OCI-LY7 (cell line): ENCODE measurements around the gene NPAS2. TPM values are rescaled to one million over a fixed set of nuclear protein-coding genes. Genes with fewer than 3 reads are reported as not detected.

Experiments used
- BruUV-seq: library from RNA; stranded (reverse); fragments of 400-500 nt; replicated peaks from 2 replicates; lab custom pipeline; 2021; lab: Mats Ljungman, UMichigan
- CTCF ChIA-PET: fragments of 300-600 bp; sonication (Branson Sonifier 250); formaldehyde crosslinking; loops from one replicate; lab custom pipeline; 2022; ENCODE audit warnings: antibody characterized with exemption; ENCODE audit not compliant: unreplicated experiment; lab: Charles Lee
- POLR2A ChIA-PET: fragments of 300-600 bp; sonication (Branson Sonifier 250); formaldehyde crosslinking; loops from one replicate; lab custom pipeline; 2022; ENCODE audit warnings: antibody characterized with exemption; lab: Charles Lee
- DNase-seq: peaks from one replicate; pipeline ENCODE4 v3.0.0-alpha.2; 2015; ENCODE audit warnings: low spot score
- H2AFZ ChIP-seq: fragments of 200-600 bp; sonication (generic), shearing (Covaris generic); 2 replicates; pipeline ENCODE4 v1.6.1; 2014; ENCODE audit warnings: mild to moderate bottlenecking, antibody characterized with exemption, low read length, moderate library complexity
- H3K27ac ChIP-seq: fragments of 200-600 bp; sonication (generic); 2 replicates; pipeline ENCODE4 v1.5.1; 2014; ENCODE audit warnings: mixed run types, low read depth, mild to moderate bottlenecking, moderate library complexity, low read length, inconsistent platforms; ENCODE audit not compliant: poor library complexity, severe bottlenecking
- H3K36me3 ChIP-seq: fragments of 200-600 bp; sonication (generic); 2 replicates; pipeline ENCODE4 v1.6.1; 2014; ENCODE audit warnings: mild to moderate bottlenecking, antibody characterized with exemption, low read length, moderate library complexity, mixed read lengths; ENCODE audit not compliant: insufficient read depth
- H3K4me1 ChIP-seq: fragments of 200-600 bp; sonication (generic); 2 replicates; pipeline ENCODE4 v1.5.1; 2014; ENCODE audit warnings: mild to moderate bottlenecking, low read length; ENCODE audit not compliant: insufficient read depth, poor library complexity, severe bottlenecking
- H3K4me2 ChIP-seq: fragments of 200-600 bp; sonication (generic); 2 replicates; pipeline ENCODE4 v1.6.1; 2014; ENCODE audit warnings: mild to moderate bottlenecking, low read length
- H3K4me3 ChIP-seq: fragments of 200-600 bp; sonication (generic); 2 replicates; pipeline ENCODE4 v1.5.1; 2014; ENCODE audit warnings: mild to moderate bottlenecking, low read depth, low read length; ENCODE audit not compliant: poor library complexity, severe bottlenecking
- H3K79me2 ChIP-seq: fragments of 200-600 bp; sonication (generic); 2 replicates; pipeline ENCODE4 v1.6.1; 2016; ENCODE audit warnings: low read depth, mild to moderate bottlenecking, low read length, moderate library complexity, mixed read lengths; ENCODE audit not compliant: insufficient read depth
- H3K9me2 ChIP-seq: fragments of 200-600 bp; sonication (generic); 2 replicates; pipeline ENCODE4 v1.6.1; 2016; ENCODE audit warnings: mild to moderate bottlenecking, low read length, mixed read lengths; ENCODE audit not compliant: insufficient read depth
- H3K9me3 ChIP-seq: fragments of 200-600 bp; sonication (generic); 2 replicates; pipeline ENCODE4 v1.6.1; 2014; ENCODE audit warnings: mild to moderate bottlenecking, mixed run types, low read length, mixed read lengths
- H4K20me1 ChIP-seq: fragments of 200-600 bp; sonication (generic); 2 replicates; pipeline ENCODE4 v1.6.1; 2014; ENCODE audit warnings: mild to moderate bottlenecking, antibody characterized with exemption, low read length, moderate library complexity, mixed read lengths; ENCODE audit not compliant: insufficient read depth
- CTCF ChIP-seq: fragments of 200-600 bp; sonication (generic); conservative IDR thresholded peaks from 2 replicates; pipeline ENCODE4 v1.5.1; 2014; ENCODE audit warnings: mild to moderate bottlenecking, antibody characterized with exemption, low read length, moderate library complexity, mixed read lengths
- EZH2phosphoT487 ChIP-seq: fragments of 200-600 bp; sonication (generic); IDR thresholded peaks from 2 replicates; pipeline ENCODE4 v1.6.1; 2018; ENCODE audit warnings: low read depth, borderline replicate concordance, mild to moderate bottlenecking, mixed run types, antibody characterized with exemption, low read length, moderate library complexity, mixed read lengths
- intact Hi-C: fragments of 100-400 bp; cut with micrococcal nuclease; formaldehyde crosslinking; loops from one replicate; pipeline ENCODE4 v1.10.0; 2022; ENCODE audit not compliant: unreplicated experiment
- total RNA-seq, 2 experiments: library from RNA; depleted of rRNA in 1 of 2; stranded (reverse); fragments of >200 nt in 1 of 2; shearing (Covaris generic) in 1 of 2; gene quantifications; 2 replicates each; pipeline ENCODE4 v1.2.3, GENCODE V29; 2014 to 2022

Gene NPAS2
- total RNA-seq, 2 experiments from 2014 or later: not detected

GRCh38 chr2:100844514-100844913, 24.6 kb downstream of the NPAS2 start:
- no peak overlapping the region for H3K4me3 ChIP-seq
- no peak overlapping the region for H2AFZ ChIP-seq
- no peak for DNase-seq
- BruUV-seq: no TSS peak
- H3K9me2 ChIP-seq: no peaks in the 10 kb centered on the region
- no peaks in the 10 kb centered on the region for H3K4me1 ChIP-seq
- POLR2A ChIA-PET: no interaction called here
- no peak overlapping the region for H3K27ac ChIP-seq
- no peaks in the 10 kb centered on the region for H4K20me1 ChIP-seq
- intact Hi-C loops: no loop called here
- no peaks in the 10 kb centered on the region for H3K9me3 ChIP-seq
- H3K36me3 ChIP-seq: no peaks in the 10 kb centered on the region
- CTCF ChIA-PET: no interaction called here
- no peak overlapping the region for H3K4me2 ChIP-seq
- H3K79me2 ChIP-seq: no peaks in the 10 kb centered on the region
- TF ChIP-seq EZH2phosphoT487 (no peak), CTCF (no peak)

DNA sequence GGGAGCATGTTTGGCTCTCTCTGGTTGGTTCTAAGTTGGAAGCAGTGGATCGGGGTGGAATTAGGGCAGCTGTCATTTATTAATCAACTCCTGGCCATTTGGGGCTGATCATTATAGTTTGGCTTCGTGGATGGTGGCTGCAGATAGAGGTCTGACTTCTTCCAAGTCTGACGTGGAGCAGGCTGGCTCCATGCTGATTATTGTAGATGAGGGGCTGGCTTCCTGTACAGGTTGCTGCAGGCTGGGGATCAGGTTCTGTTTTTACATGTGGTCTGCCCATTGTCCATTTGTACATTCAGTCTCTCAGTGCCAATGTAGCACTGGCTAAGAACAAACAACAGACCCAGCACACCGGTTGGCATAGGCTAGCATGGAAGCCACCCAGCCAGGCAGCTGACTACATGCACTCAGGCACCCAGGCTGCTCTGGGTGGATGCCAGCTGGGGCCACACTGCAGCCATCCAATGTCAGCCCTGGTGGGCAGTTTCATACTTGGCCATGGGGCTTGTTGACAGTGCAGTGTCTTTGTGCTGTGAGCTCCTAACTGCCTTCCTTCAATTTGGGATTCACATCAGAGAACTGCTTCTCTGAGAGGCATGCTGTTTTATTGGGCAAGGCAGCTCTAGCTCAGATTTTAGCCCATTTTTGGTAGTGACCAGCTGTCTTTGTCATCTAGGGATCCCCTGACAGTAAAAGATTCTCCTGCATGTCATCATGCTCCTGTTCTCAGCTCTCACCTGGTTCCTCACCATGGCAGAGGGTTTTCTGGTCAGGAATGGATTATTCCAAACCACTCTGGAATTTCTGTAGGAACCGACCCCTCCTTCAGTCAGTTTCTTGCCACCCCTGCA, 25.4 kb downstream of the NPAS2 start:
- Histone ChIP-seq H3K36me3 (no peaks in the 10 kb centered on the region), H4K20me1 (no peaks in the 10 kb centered on the region), H3K4me3 (no peak overlapping the region), H2AFZ (no peak overlapping the region), H3K4me1 (no peaks in the 10 kb centered on the region), H3K9me3 (no peaks in the 10 kb centered on the region), H3K79me2 (no peaks in the 10 kb centered on the region), H3K4me2 (no peak overlapping the region), H3K27ac (no peak overlapping the region), H3K9me2 (no peaks in the 10 kb centered on the region)
- intact Hi-C loops: no loop called here
- DNase-seq: no peak
- BruUV-seq: no TSS peak
- ChIA-PET CTCF (no interaction called here), POLR2A (no interaction called here)
- TF ChIP-seq EZH2phosphoT487 (no peak), CTCF (no peak)

DNA sequence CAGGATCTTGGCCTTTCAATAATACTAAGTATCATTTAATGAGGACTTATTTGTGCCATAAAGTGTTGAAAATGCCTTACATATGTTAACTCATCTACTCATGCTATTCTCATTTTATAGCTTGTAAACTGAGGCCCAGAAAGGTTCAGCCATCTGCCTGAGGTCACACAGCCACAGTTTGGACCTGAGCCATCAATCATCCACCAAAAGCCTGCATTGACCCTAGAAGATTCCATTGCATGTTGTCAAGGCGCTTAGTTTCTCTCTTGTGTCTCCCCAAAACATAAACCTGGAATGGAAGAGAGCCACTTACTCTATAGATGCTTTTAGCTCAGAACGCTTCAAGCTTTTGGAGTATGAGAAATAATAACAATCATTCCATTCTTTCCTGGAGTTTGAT, 26.8 kb downstream of the NPAS2 start:
- Histone ChIP-seq H3K36me3 (no peaks in the 10 kb centered on the region), H3K9me3 (no peaks in the 10 kb centered on the region), H4K20me1 (no peaks in the 10 kb centered on the region), H3K79me2 (no peaks in the 10 kb centered on the region), H3K27ac (no peak overlapping the region), H2AFZ (no peak overlapping the region), H3K4me2 (no peak overlapping the region), H3K9me2 (no peaks in the 10 kb centered on the region), H3K4me1 (no peaks in the 10 kb centered on the region), H3K4me3 (no peak overlapping the region)
- CTCF ChIA-PET: no interaction called here
- no peak for DNase-seq
- POLR2A ChIA-PET: interaction anchor here (1.0 kb wide), 1 partner anchor 31 kb away, joined by 3 read pairs; no protein-coding TSS in a partner anchor
- intact Hi-C loops: no loop called here
- no peak for TF ChIP-seq CTCF
- TF ChIP-seq EZH2phosphoT487: no peak
- BruUV-seq: no TSS peak
